ENCODE results near the gene LRRC41. TPM values are rescaled to one million over a fixed set of nuclear protein-coding genes. Genes with fewer than 3 reads are reported as not detected.

Gene LRRC41
- polyA plus RNA-seq, 3 donors, result 22.9 to 50.9 (median 47.4) TPM

GRCh38 chr1:46289976-46290375 is 13.4 kb downstream of the LRRC41 start:
- Mint-ChIP-seq H3K9me3 (no peaks in the 10 kb centered on the region), H3K4me1 (peaks cover 7% of the 10 kb centered on the region), H3K27me3 (ENCODE audit: low read depth in 3 of 3) (no peaks in the 10 kb centered on the region), H3K27ac (peak overlapping the region in 2 of 7 donors; percentile 12 to 51), H3K4me3 (no peak overlapping the region), H3K36me3 (peaks cover 43 to 64% of the 10 kb centered on the region in 2 donors)
- Histone ChIP-seq H3K79me2 (ENCODE audit: insufficient read depth, low read length) (no peaks in the 10 kb centered on the region), H4K20me1 (ENCODE audit: insufficient read depth, low read length) (no peaks in the 10 kb centered on the region), H3K36me3 (replicated peaks in 1 of 2; ENCODE audit: control insufficient read depth in 1 of 2, insufficient read depth in 2 of 2, low read length in 2 of 2) (peaks cover 28 to 70% of the 10 kb centered on the region in 2 donors), H3K9ac (ENCODE audit: insufficient read depth, low read length, poor library complexity, severe bottlenecking) (no peak overlapping the region), H3K27me3 (ENCODE audit: control insufficient read depth in 2 of 2, insufficient read depth in 2 of 2, low read length in 2 of 2) (no peaks in the 10 kb centered on the region), H2AFZ (ENCODE audit: insufficient read depth, low read depth, low read length, poor library complexity, severe bottlenecking) (no peak overlapping the region), H3K4me2 (replicated peaks; ENCODE audit: extremely low read depth, low read length, poor library complexity, severe bottlenecking) (no peak overlapping the region), H3K9me3 (replicated peaks in 1 of 2; ENCODE audit: control insufficient read depth in 1 of 2, insufficient read depth in 1 of 2, low read length in 2 of 2) (no peaks in the 10 kb centered on the region), H3K4me1 (ENCODE audit: control insufficient read depth in 1 of 2, insufficient read depth in 2 of 2, low read length in 2 of 2) (peaks cover 0 to 4% of the 10 kb centered on the region in 2 donors), H3K27ac (ENCODE audit: low read depth in 1 of 2, low read length in 2 of 2) (no peak overlapping the region), H3K4me3 (replicated peaks in 1 of 3; ENCODE audit: low read depth in 2 of 3, low read length in 3 of 3) (no peak overlapping the region)
- DNase-seq, result no peak
- intact Hi-C loops (cut with micrococcal nuclease), result no loop called here
- no peak for TF ChIP-seq CTCF (IDR thresholded peaks at IDR 0.05)
- no CpG with 5 or more reads among the region's 4 CpGs for WGBS (ENCODE audit: insufficient coverage)

- Histone ChIP-seq H3K27ac (ENCODE audit: low read depth in 1 of 2, low read length in 2 of 2) (peak overlapping the region in 1 of 2 donors; percentile 12), H3K4me3 (replicated peaks in 1 of 3; ENCODE audit: low read depth in 2 of 3, low read length in 3 of 3) (no peak overlapping the region), H3K79me2 (ENCODE audit: insufficient read depth, low read length) (no peaks in the 10 kb centered on the region), H3K4me1 (ENCODE audit: control insufficient read depth in 1 of 2, insufficient read depth in 2 of 2, low read length in 2 of 2) (peaks cover 0 to 4% of the 10 kb centered on the region in 2 donors), H3K27me3 (ENCODE audit: control insufficient read depth in 2 of 2, insufficient read depth in 2 of 2, low read length in 2 of 2) (no peaks in the 10 kb centered on the region), H2AFZ (ENCODE audit: insufficient read depth, low read depth, low read length, poor library complexity, severe bottlenecking) (no peak overlapping the region), H4K20me1 (ENCODE audit: insufficient read depth, low read length) (no peaks in the 10 kb centered on the region), H3K4me2 (replicated peaks; ENCODE audit: extremely low read depth, low read length, poor library complexity, severe bottlenecking) (no peak overlapping the region), H3K9me3 (replicated peaks in 1 of 2; ENCODE audit: control insufficient read depth in 1 of 2, insufficient read depth in 1 of 2, low read length in 2 of 2) (no peaks in the 10 kb centered on the region), H3K36me3 (replicated peaks in 1 of 2; ENCODE audit: control insufficient read depth in 1 of 2, insufficient read depth in 2 of 2, low read length in 2 of 2) (peaks cover 34 to 70% of the 10 kb centered on the region in 2 donors), H3K9ac (ENCODE audit: insufficient read depth, low read length, poor library complexity, severe bottlenecking) (no peak overlapping the region)
- TF ChIP-seq CTCF (IDR thresholded peaks at IDR 0.05), result no peak
- 100% methylated on average over 3 of the region's 5 CpGs for WGBS (ENCODE audit: insufficient coverage)
- no peaks in the 10 kb centered on the region for H3K9me3 Mint-ChIP-seq
- H3K27me3 Mint-ChIP-seq (ENCODE audit: low read depth in 3 of 3), result no peaks in the 10 kb centered on the region
- H3K4me3 Mint-ChIP-seq, result no peak overlapping the region
- DNase-seq, result no peak
- peaks cover 7% of the 10 kb centered on the region for H3K4me1 Mint-ChIP-seq
- peaks cover 50 to 64% of the 10 kb centered on the region in 2 donors for H3K36me3 Mint-ChIP-seq
- H3K27ac Mint-ChIP-seq, result peak overlapping the region in 1 of 7 donors; percentile 75
- intact Hi-C loops (cut with micrococcal nuclease), result no loop called here
These were observed 14.3 kb downstream of the LRRC41 start for GRCh38 chr1:46289134-46289494.
